Liver (tissue), 9 donors: ENCODE measurements around the gene LCN12. TPM values are rescaled to one million over a fixed set of nuclear protein-coding genes. Genes with fewer than 3 reads are reported as not detected.
A peak's percentile ranks its signal among the peaks of the same experiment; 100 is the strongest.

Experiments used
- DNase-seq: peaks from one replicate; pipeline ENCODE4 v3.0.0-alpha.2; 2017; ENCODE audit warnings: low spot score
- H3K27ac ChIP-seq, 2 donors: one replicate each; pipeline ENCODE4 v1.7.0; 2013; ENCODE audit warnings: inconsistent platforms in 2 of 2, low read length in 2 of 2, control low read depth in 1 of 2, low read depth in 1 of 2, mild to moderate bottlenecking in 1 of 2
- H3K27me3 ChIP-seq, 4 donors: one replicate each; pipeline versions ENCODE4 v1.6.1 to v1.7.0; 2013; ENCODE audit warnings: low read length in 3 of 4, inconsistent platforms in 1 of 4, mild to moderate bottlenecking in 1 of 4, moderate library complexity in 1 of 4; ENCODE audit not compliant: control insufficient read depth in 4 of 4, insufficient read depth in 4 of 4
- H3K36me3 ChIP-seq, 4 donors: one replicate each; pipeline versions ENCODE4 v1.6.1 to v1.7.0; 2013; ENCODE audit warnings: low read length in 3 of 4, mild to moderate bottlenecking in 3 of 4, low read depth in 1 of 4, moderate library complexity in 1 of 4; ENCODE audit not compliant: control insufficient read depth in 4 of 4, insufficient read depth in 3 of 4
- H3K4me1 ChIP-seq, 4 donors: one replicate each; pipeline versions ENCODE4 v1.6.1 to v1.7.0; 2013; ENCODE audit warnings: low read length in 3 of 4, mild to moderate bottlenecking in 3 of 4, moderate library complexity in 1 of 4; ENCODE audit not compliant: control insufficient read depth in 4 of 4, insufficient read depth in 4 of 4
- H3K4me3 ChIP-seq, 3 donors: one replicate each; pipeline versions ENCODE4 v1.6.1 to v1.7.0; 2013; ENCODE audit warnings: low read length in 3 of 3, control low read depth in 1 of 3, low read depth in 1 of 3, mild to moderate bottlenecking in 1 of 3
- H3K9ac ChIP-seq, 2 donors: one replicate each; pipeline ENCODE4 v1.7.0; 2013; ENCODE audit warnings: low read length in 2 of 2, mild to moderate bottlenecking in 2 of 2, moderate library complexity in 2 of 2, control low read depth in 1 of 2, low read depth in 1 of 2
- H3K9me3 ChIP-seq, 4 donors: one replicate each; pipeline versions ENCODE4 v1.6.1 to v1.7.0; 2013; ENCODE audit warnings: low read length in 3 of 4; ENCODE audit not compliant: control insufficient read depth in 4 of 4
- ATF3 ChIP-seq: IDR thresholded peaks from 2 replicates; pipeline ENCODE4 v1.6.1; 2016; ENCODE audit warnings: antibody characterized with exemption
- CTCF ChIP-seq: fragments of 150-350 bp; IDR thresholded peaks from 2 replicates; pipeline ENCODE4 v1.5.1; 2017; ENCODE audit warnings: improper control_type of control experiment, low read depth, low read length; ENCODE audit not compliant: missing input control
- EGR1 ChIP-seq, 2 donors: IDR thresholded peaks; 2 replicates each; pipeline ENCODE4 v1.6.1; 2016 to 2018; ENCODE audit warnings: antibody characterized with exemption in 2 of 2, low read depth in 2 of 2
- FOXA1 ChIP-seq: IDR thresholded peaks from 2 replicates; pipeline ENCODE4 v1.6.1; 2016; ENCODE audit warnings: antibody characterized with exemption
- FOXA2 ChIP-seq: IDR thresholded peaks from 2 replicates; pipeline ENCODE4 v1.6.1; 2016; ENCODE audit warnings: antibody characterized with exemption
- GABPA ChIP-seq, 2 donors: IDR thresholded peaks in 1 of 2; conservative IDR thresholded peaks in 1 of 2; 2 replicates each; pipeline ENCODE4 v1.6.1; 2016; ENCODE audit warnings: antibody characterized with exemption in 2 of 2, mild to moderate bottlenecking in 1 of 2, moderate library complexity in 1 of 2
- HNF4A ChIP-seq, 2 donors: conservative IDR thresholded peaks; 2 replicates each; pipeline ENCODE4 v1.6.1; 2016; ENCODE audit warnings: antibody characterized with exemption in 2 of 2, mild to moderate bottlenecking in 2 of 2
- HNF4G ChIP-seq: IDR thresholded peaks from 2 replicates; pipeline ENCODE4 v1.6.1; 2016; ENCODE audit warnings: antibody characterized with exemption
- JUND ChIP-seq, 2 donors: IDR thresholded peaks; 2 replicates each; pipeline ENCODE4 v1.6.1; 2016; ENCODE audit warnings: antibody characterized with exemption in 2 of 2
- MAX ChIP-seq: IDR thresholded peaks from 2 replicates; pipeline ENCODE4 v1.6.1; 2016; ENCODE audit warnings: antibody characterized with exemption
- NR2F2 ChIP-seq: IDR thresholded peaks from 2 replicates; pipeline ENCODE4 v1.6.1; 2016; ENCODE audit warnings: antibody characterized with exemption
- RAD21 ChIP-seq, 2 donors: IDR thresholded peaks; 2 replicates each; pipeline ENCODE4 v1.6.1; 2016; ENCODE audit warnings: antibody characterized with exemption in 2 of 2, mild to moderate bottlenecking in 2 of 2
- RXRA ChIP-seq, 2 donors: IDR thresholded peaks; 2 replicates each; pipeline ENCODE4 v1.6.1; 2017 to 2018; ENCODE audit warnings: antibody characterized with exemption in 2 of 2, mild to moderate bottlenecking in 1 of 2
- SP1 ChIP-seq: IDR thresholded peaks from 2 replicates; pipeline ENCODE4 v1.6.1; 2018; ENCODE audit warnings: antibody characterized with exemption, mild to moderate bottlenecking
- TAF1 ChIP-seq: conservative IDR thresholded peaks from 2 replicates; pipeline ENCODE4 v1.6.1; 2016; ENCODE audit warnings: antibody characterized with exemption, mild to moderate bottlenecking
- YY1 ChIP-seq: IDR thresholded peaks from 2 replicates; pipeline ENCODE4 v1.6.1; 2016; ENCODE audit warnings: antibody characterized with exemption, mild to moderate bottlenecking
- ZBTB33 ChIP-seq: IDR thresholded peaks from 2 replicates; pipeline ENCODE4 v1.6.1; 2016; ENCODE audit warnings: antibody characterized with exemption
- WGBS: extraction: QIAGEN DNeasy Blood & Tissue Kit; methylation state at CpG from one replicate; pipeline ENCODE4 v1.1.7; 2013; 5-methylcytosine and 5-hydroxymethylcytosine counted together
- polyA plus RNA-seq, 2 donors: library from polyadenylated mRNA; stranded (reverse) in 1 of 2; unstranded in 1 of 2; fragments of 200-250 nt in 1 of 2; fragments of >200 nt in 1 of 2; fragmentation: Nextera tagmentation in 1 of 2; extraction: Ambion mirVana in 1 of 2; gene quantifications; one replicate each; pipeline versions ENCODE4 v1.2.1 to v1.2.3, GENCODE V29; 2013 to 2015
- total RNA-seq, 2 donors: library from RNA; depleted of rRNA; stranded (reverse); fragments of >200 nt; gene quantifications; one replicate each; pipeline ENCODE4 v1.2.3, GENCODE V29; 2014
- donor health status: healthy.
- donor health status: healthy.
- donor health status: healthy.
- donor health status: healthy.
- donor health status: healthy.

LCN12 gene
- total and polyA plus RNA-seq, 4 donors: 2.3 to 12.2 (median 6.2) TPM

GRCh38 chr9:136947955-136948510, 4.0 kb upstream of the LCN12 start (continued):
- TF ChIP-seq FOXA2: no peak
- no peak for TF ChIP-seq EGR1 (IDR thresholded peaks at IDR 0.05; ENCODE audit: low read depth in 2 of 2)
- no peak for TF ChIP-seq JUND (IDR thresholded peaks at IDR 0.05)
- TF ChIP-seq TAF1: no peak
- TF ChIP-seq FOXA1: no peak

GRCh38 chr9:136949239-136949816, 2.7 kb upstream of the LCN12 start:
- peak; percentile 47 for DNase-seq
- H3K27me3 ChIP-seq: no peaks in the 10 kb centered on the region
- peak overlapping the region; percentile 19 to 61 (median 58) for H3K4me3 ChIP-seq
- 6% methylated on average over 22 of the region's 22 CpGs for WGBS
- no peaks in the 10 kb centered on the region for H3K36me3 ChIP-seq
- peak overlapping the region; percentile 67 to 95 for H3K27ac ChIP-seq
- H3K9ac ChIP-seq: peak overlapping the region in 1 of 2 donors; percentile 60
- no peaks in the 10 kb centered on the region for H3K9me3 ChIP-seq
- peaks cover 10 to 37% (median 24%) of the 10 kb centered on the region in 4 donors for H3K4me1 ChIP-seq
- TF ChIP-seq HNF4G: peak; percentile 0
- peak in 1 of 2 donors; percentile 3 for TF ChIP-seq RXRA (IDR thresholded peaks at IDR 0.05)
- TF ChIP-seq ZBTB33: no peak
- TF ChIP-seq SP1: peak; percentile 18
- TF ChIP-seq HNF4A (conservative IDR thresholded peaks at IDR 0.05): peak; percentile 63 to 80

- Histone ChIP-seq H3K4me3 (peak overlapping the region; percentile 19 to 68 (median 58)), H3K36me3 (no peaks in the 10 kb centered on the region), H3K4me1 (peaks cover 10 to 37% (median 24%) of the 10 kb centered on the region in 4 donors), H3K9ac (peak overlapping the region; percentile 30 to 57), H3K27me3 (no peaks in the 10 kb centered on the region), H3K9me3 (no peaks in the 10 kb centered on the region), H3K27ac (peak overlapping the region; percentile 81 to 95)
- peak; percentile 98 for DNase-seq
- WGBS: 1% methylated on average over 63 of the region's 63 CpGs
- TF ChIP-seq YY1: peak; percentile 73
- TF ChIP-seq ATF3: no peak
- no peak for TF ChIP-seq JUND (IDR thresholded peaks at IDR 0.05)
- no peak for TF ChIP-seq NR2F2
- peak in 1 of 2 donors; percentile 35 for TF ChIP-seq RAD21 (IDR thresholded peaks at IDR 0.05)
- peak; percentile 91 for TF ChIP-seq SP1
- TF ChIP-seq FOXA2: no peak
- no peak for TF ChIP-seq GABPA (IDR thresholded peaks at IDR 0.05 in 1 of 2, conservative IDR thresholded peaks at IDR 0.05 in 1 of 2)
- no peak for TF ChIP-seq ZBTB33
- no peak for TF ChIP-seq HNF4G
- TF ChIP-seq FOXA1: no peak
- peak in 1 of 2 donors; percentile 43 for TF ChIP-seq EGR1 (IDR thresholded peaks at IDR 0.05; ENCODE audit: low read depth in 2 of 2)
- TF ChIP-seq CTCF: peak; percentile 19
- no peak for TF ChIP-seq HNF4A (conservative IDR thresholded peaks at IDR 0.05)
- TF ChIP-seq MAX: no peak
- TF ChIP-seq RXRA (IDR thresholded peaks at IDR 0.05): peak in 1 of 2 donors; percentile 6
Observed at GRCh38 chr9:136949817-136950655, 2.0 kb upstream of the LCN12 start.
